Inflammatory macrophage treated with lipopolysaccharide for 4 hours (primary cell): Measurements from ENCODE around the gene SLC7A8.

Experiments
- DNase-seq: peaks from one replicate; pipeline ENCODE4 v3.0.0-alpha.2; 2020

Gene SLC7A8

DNA sequence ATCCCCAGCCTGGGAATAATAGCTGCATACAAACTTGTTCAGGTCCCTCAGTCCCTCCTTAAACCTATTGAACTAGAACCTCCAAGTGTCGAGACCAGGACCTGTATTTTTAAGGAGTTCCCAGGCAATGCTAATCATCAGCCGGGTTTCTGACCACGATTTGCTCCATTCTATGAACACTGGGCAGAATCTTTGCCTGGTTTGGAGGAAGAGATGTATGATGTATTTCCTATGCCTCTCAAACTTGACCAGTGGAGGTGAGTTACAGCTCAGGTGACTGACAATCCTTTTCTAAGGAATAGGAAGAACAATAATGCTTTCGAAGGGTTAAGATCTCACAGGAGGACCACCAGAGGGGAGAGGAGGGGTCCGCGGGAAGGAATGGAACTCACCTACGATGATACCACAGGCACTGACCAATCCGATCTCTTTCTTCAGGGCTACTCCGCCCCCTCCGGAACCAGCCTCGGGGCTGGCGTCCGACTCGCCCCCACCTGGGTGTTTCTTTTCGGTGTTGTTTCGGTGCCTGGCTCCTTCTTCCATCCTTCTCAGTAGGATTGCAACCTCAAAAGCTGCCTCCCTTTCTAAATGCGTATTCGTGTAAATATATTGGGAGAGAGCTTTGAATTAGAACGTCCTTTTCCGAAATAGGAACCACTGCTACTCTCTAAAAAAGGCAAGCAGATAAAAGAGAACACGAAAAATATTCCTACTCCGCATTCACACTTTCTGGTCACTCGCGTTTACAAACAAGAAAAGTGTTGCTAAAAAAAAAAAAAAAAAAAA lies 895 bp downstream of the SLC7A8 start:
- DNase-seq = no peak

DNA sequence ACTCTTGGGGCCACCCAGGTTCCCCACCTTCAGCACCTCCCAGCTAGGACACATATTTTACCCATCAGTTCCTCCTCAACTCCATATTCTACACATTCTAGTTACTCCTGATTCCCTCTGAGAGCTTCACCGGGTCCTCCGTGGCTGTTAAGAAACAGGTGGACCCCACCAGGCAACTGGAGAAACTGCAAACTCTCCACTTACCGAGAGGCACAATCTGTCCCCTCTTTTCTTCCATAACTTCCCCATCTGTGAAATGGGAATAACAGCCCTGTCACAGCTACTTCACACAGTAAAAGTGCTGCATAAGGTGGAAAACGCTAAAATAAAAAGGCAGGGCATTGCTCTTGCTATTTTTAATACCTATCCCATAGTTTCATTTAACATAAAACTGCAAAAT lies 1.5 kb downstream of the SLC7A8 start:
- no peak for DNase-seq

DNA sequence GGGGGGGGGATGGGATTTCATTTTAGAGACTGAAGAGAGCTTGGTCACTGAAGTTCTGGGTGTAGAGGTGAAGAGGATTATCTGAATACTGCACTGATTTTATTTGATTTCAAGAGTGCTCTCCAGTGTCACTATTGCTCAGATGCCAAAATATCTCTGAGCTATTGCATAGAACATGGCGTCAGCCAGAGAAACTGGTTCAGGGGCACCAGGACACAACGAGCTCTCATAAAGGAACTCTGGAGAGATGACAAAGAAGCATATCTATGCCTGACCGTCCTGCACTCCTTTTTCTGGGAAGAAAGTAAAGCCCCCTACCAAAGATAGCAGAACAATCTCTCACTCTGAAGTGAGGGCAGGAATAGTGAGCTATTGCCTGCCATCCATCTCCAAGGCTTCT lies 2.0 kb downstream of the SLC7A8 start:
- DNase-seq = no peak

DNA sequence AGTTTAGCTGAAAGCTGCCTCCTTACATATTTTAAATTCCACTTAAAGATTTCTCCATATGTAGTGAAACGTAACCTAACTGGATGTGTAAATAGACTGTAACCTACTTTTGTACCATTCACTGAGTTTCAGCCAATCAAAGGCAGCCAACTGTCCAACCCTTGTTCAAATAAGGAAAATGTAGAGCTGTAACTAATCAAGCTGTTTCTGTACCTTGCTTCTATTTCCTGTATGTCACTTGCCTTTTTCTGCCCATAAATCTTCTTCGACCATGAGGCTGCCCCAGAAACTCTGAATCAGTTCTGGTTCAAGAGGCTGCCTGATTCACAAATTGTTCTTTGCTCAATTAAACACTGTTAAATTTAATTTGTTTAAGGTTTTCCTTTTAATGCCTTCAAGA lies 6.3 kb downstream of the SLC7A8 start:
- no peak for DNase-seq

DNA sequence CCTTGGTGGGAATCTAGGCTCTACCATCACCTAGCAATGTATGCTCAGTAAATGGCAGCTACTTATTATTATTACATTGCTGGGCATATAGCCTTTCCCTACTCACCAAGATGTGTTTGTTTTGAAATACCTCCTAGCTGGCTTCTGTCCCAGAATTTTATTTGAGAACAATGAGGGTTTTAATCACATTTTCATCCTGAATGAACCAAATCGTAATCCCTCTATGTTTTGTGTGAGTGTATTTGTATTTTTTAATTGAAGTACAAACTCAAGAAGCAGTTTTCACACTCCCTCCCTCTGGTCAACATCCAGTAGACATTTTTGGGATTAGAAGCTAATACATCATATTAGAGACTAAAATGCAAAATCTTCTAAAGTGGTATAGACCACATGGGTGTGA lies 7.6 kb downstream of the SLC7A8 start:
- no peak for DNase-seq

DNA sequence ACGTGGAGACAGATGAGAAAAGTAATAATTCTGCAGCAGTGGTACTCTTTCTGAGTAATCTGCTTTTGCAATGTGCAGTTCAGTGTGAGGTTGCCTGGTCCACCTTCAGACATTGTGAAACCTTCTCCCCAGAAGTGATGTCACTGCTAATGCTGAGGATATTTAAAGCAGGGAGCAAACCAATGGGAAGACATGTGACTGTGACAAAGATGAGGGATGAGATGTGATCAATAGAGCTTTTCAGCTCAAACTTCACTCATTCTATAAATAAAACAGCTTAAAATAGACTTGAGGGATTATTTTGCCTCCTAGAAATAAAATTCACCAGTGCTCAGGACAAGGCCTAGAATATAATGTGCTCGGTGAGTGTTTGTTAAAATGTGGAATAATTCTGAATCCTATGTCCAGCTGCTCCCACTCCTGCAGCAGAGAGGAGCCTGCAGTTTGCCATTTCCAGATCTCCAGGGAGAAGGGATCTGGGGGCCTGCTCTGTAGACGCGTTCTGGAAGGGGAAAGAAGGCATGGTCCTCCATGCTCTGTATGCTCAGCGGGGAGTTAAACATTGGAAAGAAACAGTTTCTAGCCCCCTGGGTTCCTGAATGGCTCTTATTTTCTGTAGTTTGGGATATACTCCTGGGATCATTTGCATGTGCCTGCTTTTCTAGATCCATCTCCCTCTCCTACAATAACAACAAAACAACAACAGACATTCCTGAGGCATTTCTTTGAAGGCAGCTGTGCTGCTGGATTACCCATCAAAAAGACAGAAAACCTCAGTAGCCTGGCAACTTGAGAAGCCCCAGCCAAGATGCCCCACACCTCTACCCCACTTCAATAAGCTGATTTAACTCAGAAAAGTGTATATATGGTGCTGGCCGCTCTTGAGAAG lies 8.9 kb downstream of the SLC7A8 start:
- peak; percentile 84 for DNase-seq

DNA sequence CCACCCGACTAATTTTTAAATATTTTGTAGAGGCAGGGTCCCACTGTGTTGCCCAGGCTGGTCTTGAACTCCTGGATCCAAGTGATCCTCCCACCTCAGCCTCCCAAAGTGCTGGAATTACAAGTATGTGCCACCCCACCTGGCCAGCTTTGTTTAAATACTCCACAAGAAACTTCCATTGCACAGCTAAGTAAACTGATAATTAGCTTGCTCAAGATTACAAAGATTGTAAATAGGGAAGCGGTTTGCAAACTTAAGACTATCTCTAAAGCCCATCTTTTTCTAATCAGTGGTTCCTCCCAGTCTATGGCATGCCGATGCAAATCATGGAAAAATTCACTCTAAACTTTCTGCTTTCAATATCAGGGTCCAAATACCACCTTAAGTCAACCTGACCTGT lies 9.7 kb downstream of the SLC7A8 start:
- no peak for DNase-seq

DNA sequence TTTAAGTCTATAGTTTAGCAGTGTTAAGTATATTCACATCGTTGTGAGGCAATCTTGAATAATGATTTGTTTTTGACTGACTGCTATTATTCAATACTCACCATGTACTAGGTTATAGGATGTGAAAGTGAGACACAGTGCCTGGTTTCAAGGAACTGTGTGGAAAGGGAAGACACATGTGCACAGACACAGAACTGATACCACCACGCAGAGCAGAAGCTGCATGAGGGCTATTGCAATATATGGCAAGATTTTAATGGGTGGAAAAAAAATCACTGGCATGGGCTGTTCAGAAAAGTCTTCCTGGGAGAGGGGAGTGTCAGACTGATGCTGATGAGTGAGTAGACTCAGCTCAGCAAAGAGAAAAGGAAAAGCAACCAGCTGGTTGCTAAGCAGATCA lies 10.4 kb downstream of the SLC7A8 start:
- DNase-seq = peak; percentile 94

DNA sequence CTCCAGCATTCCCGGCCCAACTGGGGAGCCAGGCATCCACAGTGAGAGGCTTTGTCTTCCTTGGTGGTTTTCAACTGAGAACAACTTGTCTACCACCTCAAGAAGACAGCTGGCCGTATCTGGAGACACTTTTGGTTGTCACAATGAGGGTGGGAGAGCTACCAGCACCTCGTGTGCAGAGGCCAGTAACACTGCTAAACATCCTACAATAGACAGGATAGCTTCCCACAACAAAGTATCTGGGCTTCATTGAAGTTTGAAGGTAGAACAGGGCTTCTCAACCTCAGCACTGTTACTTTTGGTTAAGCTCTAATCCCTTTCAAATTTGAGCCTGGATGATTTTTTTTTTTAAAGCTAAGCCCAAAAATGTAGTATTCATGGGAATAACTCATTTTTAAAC lies 10.9 kb downstream of the SLC7A8 start:
- DNase-seq = no peak

DNA sequence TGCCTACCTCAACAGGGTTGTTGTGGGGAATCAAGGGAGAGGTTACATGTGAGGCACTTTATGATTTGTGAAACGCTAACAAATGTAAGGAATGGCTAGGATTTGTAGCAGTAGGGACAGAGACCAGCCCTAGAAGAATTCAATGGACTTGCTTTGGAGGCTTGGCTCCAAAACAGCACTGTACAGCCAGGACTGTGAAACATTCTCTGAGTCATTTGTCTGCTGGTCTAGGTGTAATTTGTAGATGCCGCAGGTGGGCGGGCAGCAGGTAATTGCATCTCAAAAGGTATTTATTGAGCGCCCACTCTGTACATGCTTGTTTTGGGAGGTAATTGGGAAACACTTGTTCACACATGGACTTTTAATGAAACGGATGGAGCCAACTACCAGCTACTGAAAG lies 11.4 kb downstream of the SLC7A8 start:
- no peak for DNase-seq

DNA sequence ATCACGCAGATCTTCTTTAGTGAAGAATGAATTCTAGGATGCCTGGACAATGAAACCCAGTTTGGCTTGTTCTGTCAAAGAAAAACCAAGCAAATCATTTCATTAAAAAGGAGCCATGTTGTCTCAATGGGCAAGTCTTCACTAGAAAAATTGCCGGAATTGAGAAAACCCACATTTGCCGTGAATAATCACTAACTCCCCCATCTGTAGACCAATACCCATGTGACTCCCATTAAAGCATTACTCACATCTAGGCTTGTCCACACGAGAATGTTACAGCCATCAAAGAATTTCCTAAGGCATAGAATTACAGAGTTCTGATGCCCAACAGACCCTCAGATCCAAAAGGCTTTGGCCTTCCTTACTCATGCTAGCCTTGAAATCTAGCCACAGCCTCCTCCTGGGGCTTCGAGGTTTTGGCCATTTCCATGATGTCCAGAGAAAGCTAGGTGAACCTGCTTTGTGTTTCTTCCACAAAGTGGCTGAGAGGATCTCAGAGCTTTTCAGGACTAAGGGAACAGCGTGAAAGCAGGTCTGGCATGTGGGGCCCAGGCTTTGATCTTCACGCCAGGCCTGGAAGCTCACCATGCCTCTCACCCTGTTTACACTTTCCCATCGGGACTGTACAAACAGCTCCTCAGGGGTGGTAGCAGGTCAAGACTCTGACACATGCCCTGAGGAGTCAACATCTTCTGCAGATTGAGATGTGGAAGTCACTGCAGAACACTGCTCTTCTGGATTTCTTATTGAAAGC lies 12.1 kb downstream of the SLC7A8 start:
- peak; percentile 57 for DNase-seq

DNA sequence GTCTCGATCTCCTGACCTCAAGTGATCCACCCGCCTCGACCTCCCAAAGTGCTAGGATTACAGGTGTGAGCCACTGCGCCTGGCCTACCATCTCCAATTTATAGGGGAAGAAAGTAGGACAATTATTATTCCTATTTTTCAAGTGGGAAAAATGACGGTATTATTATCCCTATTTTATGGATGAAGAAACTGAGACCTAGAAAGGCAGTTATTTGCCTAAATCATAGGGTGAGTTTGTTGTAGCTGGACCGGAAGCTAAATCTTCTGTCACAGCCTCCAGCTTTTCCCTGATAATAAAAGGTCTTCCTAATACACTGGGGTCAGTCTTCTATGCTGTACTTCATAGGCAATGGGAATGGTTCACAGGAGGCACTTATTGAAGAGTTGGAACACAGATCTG lies 13.8 kb downstream of the SLC7A8 start:
- no peak for DNase-seq

DNA sequence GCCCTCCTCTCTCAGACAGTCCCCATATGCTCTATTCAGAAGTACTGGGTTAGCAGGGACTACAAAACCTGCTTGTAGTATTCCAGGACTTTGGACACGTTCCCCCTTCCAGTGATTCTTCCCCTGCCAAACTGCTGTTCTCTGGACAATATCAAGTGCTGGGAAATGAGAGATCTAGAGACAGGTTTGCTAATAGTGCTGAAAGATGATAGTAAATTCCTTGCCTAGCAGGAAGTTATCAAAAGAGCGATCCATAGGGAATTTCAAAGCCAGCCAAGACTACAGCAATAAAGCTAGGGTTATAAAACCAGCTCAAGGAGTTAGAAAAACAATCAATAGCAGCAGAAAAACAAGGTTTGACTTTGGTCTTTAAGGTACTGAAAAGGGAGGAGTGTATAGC lies 15.2 kb downstream of the SLC7A8 start:
- DNase-seq = no peak

DNA sequence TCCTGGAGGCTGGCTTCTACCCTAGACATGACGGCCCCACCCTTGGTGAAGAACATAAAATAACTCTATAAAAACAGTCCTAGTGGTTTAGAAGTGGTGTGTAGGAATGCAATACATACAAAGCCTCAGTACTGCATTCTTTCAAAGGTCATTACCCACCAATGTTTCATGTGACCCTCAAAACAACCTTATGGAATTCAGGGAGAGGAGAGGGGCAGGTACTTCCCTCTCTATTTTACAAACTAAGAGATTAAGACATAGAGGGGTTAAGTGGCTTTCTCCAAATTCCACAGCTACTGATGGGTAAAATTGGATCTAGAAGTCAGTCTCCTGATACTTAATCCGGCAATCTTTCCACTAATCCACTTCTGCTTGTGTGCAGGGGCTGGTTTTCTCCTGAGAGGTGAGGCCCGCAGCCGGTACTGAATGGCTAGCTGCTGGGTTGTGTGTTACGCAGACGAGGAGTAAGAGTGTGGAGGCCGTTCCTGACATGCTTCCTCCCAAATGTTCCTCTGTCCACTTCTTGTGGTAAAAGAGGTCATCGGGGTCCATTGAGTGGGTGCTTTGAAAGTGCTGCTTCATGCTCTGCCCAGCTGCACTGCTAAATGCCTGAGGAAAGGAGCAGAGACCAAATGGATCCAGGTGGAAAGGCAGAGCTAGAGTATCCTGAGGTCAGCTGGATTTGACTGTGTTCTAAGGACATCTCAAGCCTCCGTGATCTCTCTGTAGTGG lies 16.2 kb downstream of the SLC7A8 start:
- peak; percentile 64 for DNase-seq

DNA sequence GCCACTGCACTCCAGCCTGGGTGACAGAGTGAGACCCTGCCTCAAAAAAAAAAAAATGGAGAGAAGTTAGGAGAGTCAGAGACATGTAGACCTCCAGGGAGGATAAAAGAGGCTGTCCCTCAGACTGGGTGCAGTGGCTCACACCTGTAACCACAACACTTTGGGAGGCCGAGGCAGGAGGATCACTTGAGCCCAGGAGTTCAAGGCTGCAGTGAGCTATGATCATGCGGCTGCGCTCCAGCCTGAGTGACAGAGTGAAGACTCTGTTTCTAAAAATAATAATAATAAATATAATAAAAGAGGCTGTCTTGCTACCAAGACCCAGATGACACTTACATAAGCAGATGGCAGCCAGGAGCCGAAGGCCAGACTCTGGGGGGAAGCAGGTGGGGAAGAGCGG lies 18.5 kb downstream of the SLC7A8 start:
- DNase-seq = no peak

DNA sequence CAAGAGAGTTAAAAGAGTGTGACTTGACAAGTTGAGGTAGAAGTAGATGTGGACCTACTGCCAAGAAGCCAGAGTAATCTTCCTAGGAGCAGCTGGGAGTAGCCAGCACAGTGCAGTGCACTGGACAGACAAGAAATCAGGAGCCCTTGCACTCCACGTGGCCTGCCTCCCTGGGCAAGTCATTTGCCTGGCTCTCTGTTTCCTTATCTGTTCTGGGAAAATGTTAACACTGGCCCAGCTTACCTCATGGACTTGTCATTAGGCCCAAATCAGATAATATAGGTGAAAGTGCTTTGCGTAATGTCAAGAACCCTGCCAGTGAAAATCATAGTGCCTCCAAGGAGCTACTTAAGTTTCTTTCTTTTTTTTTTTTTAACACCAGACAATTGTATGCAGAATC lies 19.2 kb downstream of the SLC7A8 start:
- no peak for DNase-seq

DNA sequence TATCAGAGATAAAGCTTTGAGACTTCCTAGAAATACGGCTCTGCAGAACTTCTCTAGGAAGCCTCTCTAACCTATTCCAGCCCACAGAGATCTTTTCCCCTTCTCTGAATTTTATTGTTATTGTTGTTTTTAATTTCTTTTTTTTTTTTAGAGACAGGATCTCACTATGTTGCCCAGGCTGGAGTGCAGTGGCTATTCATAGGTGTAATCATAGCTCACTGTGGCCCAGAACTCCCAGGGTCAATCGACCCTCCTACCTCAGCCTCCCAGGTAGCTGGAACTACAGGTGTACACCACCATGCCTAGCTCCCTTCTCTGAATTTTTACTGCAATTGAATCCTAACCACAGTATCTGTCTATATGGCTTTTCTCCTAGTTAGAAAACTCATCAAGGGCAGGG lies 19.6 kb downstream of the SLC7A8 start:
- DNase-seq = no peak

DNA sequence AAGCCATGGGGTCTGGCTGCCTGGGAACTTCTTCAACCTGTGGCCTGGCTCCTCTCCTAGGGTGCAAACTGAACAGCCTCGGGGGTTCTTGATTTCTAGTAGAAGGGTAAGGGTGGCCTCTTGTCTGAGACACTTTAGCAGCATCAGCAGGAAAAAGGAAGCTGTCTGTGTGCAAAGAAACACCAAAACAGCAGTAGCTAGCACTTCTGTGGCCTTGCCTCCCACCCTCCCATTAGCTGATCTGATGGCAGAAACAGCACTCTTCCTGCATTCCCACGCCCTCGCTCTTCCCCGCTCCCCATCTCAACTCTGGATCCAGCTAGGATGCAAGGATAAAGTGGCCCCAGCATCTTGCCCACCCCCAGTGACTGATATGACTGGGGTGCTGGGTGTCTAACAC lies 20.7 kb downstream of the SLC7A8 start:
- DNase-seq = no peak

DNA sequence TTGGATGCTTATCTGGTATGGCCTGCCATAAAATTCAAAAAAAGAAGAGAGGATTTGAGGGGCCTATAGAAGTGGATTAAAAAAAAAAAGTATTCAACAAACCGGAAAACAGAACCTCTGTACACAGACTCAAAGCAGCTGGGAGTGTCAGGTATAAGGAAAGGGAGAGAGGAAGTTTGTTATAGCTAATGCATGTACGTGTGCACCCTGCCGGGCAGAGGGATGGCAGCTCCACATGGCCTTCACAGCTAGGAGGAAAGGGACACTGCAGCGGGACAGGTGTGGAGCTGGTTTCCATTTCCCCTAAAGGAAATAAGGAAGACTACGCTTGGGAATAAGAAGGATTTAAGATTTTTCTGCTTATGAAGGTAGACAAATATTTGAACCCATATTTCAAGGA lies 21.5 kb downstream of the SLC7A8 start:
- DNase-seq = no peak

DNA sequence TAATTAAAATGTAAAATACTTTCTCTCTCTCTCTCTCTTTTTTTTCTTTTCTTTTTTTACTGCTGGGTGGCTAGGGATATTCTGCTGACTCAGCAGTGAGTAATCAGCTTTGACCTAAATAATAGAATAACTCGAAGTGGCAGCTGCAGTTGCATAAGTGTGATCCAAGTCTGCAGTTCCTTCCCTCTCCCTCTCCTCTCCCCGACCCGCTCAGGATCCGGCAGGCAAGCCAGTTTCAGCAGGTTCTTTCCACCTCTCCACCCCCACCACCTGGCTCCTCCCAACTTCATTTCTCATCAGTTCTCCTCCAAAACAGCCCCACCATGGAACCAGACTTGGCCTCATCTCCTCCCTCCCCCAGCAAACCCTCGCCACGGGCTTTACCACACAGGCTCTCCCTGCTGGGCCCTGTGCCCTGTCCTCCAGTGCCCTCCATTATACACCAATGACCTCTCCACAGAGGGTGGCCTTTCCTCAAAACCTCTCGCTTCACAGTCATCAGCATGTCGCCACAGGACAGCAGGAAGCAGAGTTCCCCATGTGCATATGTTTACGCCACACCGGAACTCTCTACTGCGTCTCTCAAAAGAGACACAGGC lies 22.4 kb downstream of the SLC7A8 start:
- DNase-seq = peak; percentile 93

DNA sequence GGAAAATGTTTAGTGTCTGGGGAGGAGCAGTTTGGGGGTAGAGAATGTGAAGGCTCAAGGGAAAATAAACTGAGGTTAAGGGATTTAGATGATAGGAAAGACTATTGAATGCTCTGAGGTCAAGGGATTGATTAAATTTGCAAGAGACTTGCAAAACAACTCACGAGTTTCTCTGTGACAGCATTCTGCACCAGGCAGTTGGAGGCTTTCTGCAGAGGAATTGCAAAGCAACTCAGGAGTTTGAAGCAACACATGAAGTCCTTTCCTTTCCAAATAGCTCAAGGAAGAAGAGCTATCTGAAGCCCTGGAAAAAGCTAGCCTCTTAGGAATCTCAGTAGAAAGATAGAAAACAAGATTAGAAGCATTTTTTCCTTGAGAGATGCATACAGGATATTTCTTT lies 23.9 kb downstream of the SLC7A8 start:
- DNase-seq = peak; percentile 70

DNA sequence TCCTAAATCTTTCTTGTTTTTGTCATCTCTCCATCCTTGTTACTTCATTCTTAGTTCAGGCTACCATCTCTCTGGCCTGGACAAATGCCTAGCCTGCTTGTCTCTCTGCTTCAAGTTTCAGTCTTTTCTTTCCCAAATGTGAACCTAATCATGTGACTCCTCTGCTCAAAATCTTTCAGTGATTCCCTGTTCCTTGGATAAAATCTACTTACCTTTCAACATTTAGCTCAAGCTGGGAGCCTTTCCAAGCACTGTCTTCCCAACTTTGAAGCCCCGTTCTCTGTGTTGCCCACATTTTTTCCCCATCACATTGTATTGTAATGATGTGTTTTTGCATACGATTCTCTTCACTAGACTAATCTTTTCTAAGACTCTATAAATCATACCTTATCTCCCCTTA lies 24.7 kb downstream of the SLC7A8 start:
- no peak for DNase-seq
